ENCODE measurements around the gene TMCC3. TPM values are rescaled to one million over a fixed set of nuclear protein-coding genes. Genes with fewer than 3 reads are reported as not detected.

Gene TMCC3, protein sequence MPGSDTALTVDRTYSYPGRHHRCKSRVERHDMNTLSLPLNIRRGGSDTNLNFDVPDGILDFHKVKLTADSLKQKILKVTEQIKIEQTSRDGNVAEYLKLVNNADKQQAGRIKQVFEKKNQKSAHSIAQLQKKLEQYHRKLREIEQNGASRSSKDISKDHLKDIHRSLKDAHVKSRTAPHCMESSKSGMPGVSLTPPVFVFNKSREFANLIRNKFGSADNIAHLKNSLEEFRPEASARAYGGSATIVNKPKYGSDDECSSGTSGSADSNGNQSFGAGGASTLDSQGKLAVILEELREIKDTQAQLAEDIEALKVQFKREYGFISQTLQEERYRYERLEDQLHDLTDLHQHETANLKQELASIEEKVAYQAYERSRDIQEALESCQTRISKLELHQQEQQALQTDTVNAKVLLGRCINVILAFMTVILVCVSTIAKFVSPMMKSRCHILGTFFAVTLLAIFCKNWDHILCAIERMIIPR
- total RNA-seq: 36.4 and 45.2 TPM in 2 replicates

DNA sequence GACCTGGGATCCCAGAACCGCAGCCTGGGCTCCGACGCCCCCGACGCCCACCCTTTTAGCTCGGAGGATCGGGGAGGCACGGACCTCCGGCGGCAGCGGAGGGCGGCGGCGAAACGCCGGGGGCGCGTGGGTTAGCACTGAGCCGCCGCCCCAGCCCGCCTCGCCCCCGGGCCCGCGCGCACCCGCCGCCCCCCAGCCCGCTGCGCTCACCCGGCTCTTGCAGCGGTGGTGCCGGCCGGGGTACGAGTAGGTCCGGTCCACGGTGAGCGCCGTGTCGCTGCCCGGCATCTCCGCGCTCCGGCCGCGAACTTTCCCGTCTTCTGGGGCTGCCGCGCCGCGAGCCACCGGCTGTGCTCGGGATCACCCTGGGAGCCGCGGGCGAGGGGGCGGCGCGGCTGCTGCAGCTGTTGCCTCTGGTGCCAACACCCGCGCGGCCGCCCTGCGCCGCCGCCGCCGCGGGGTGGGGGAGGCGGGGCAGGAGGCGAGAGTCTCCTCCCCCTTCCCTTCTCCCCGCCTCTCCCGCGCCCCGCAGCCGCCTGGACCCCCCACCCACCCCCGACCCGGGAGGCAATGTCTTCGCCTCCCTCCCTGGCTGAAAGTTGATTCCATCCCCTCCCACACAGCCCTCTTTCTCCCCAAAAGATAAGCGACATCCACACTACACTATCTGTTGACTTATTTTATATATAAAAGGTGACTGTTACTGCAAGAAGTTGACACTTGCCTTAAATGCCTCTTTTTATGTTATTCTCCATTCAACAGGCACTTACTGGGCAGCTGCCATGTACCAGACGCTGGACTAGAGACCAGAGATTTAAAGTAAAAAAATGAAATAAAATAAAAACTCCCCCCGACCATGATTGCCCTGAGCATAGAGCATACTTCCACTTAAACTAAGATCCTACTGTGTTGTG, at the start of gene TMCC3:
Gene TMCC3 (minus strand): TSS at position 415 of the 914 bp plus-strand sequence. CDS start 127 bp downstream, at position 288.

Small RNAs within 50 kb of the gene (small RNA-seq; reads per million reads assigned to genes)
- gene LSM3P2: not detected
- gene MIR5700: not detected

Other genes starting within 250 kb of the TMCC3 start
- gene CEP83, start 190.7 kb downstream of the TMCC3 start, total RNA-seq: 23.4 and 28.9 TPM in 2 replicates

Measured in thoracic aorta endothelial cell (primary cell).